Prostate gland (tissue), 2 donors: ENCODE measurements around the gene PPP4R4. TPM values are rescaled to one million over a fixed set of nuclear protein-coding genes. Genes with fewer than 3 reads are reported as not detected.

Experiments used
- DNase-seq: peaks from one replicate; pipeline ENCODE4 v3.0.0-alpha.2; 2019; ENCODE audit warnings: low spot score
- H3K27ac ChIP-seq, 2 donors: fragments of 200-600 bp; sonication (generic); 2 replicates each; pipeline ENCODE4 v1.5.1; 2017 to 2019
- H3K27me3 ChIP-seq: fragments of 200-600 bp; sonication (generic); replicated peaks from 2 replicates; pipeline ENCODE4 v1.5.1; 2019; ENCODE audit not compliant: insufficient read depth
- H3K36me3 ChIP-seq, 2 donors: fragments of 200-600 bp; sonication (generic); 1 replicate in 1 of 2; 2 replicates in 1 of 2; pipeline versions ENCODE4 v1.5.1 to v1.8.1; 2017 to 2019
- H3K4me1 ChIP-seq: fragments of 200-600 bp; sonication (generic); replicated peaks from 2 replicates; pipeline ENCODE4 v1.5.1; 2019
- H3K4me3 ChIP-seq, 2 donors: fragments of 200-600 bp; sonication (generic); 2 replicates each; pipeline ENCODE4 v1.5.1; 2017 to 2019
- H3K9me3 ChIP-seq: fragments of 200-600 bp; sonication (generic); 2 replicates; pipeline ENCODE4 v1.5.1; 2017
- CTCF ChIP-seq, 4 experiments: fragments of 200-600 bp in 2 of 4; fragments of 450-650 bp in 2 of 4; sonication (generic) in 2 of 4; IDR thresholded peaks; 1 replicate in 3 of 4; 2 replicates in 1 of 4; pipeline ENCODE4 v1.5.1; 2016 to 2019; ENCODE audit warnings: antibody characterized with exemption in 4 of 4, mild to moderate bottlenecking in 2 of 4, moderate library complexity in 2 of 4
- POLR2A ChIP-seq: fragments of 450-650 bp; IDR thresholded peaks from one replicate; pipeline ENCODE4 v1.6.1; 2016; ENCODE audit warnings: antibody characterized with exemption, mild to moderate bottlenecking
- POLR2AphosphoS5 ChIP-seq: sonication (generic); formaldehyde crosslinking; IDR thresholded peaks from one replicate; pipeline ENCODE4 v1.6.1; 2017; ENCODE audit warnings: antibody characterized with exemption
- WGBS: methylation state at CpG from one replicate; pipeline ENCODE4 v1.1.5; 2018; 5-methylcytosine and 5-hydroxymethylcytosine counted together
- intact Hi-C: fragments of 100-400 bp; cut with DNase I; formaldehyde crosslinking; loops from one replicate; pipeline ENCODE4 v1.14.2; 2022
- total RNA-seq, 2 donors: library from RNA; depleted of rRNA; stranded (reverse); fragments of >200 nt; gene quantifications; one replicate each; pipeline ENCODE4 v1.1.0, GENCODE V29; 2016

PPP4R4 gene
- total RNA-seq, 2 donors from 2014 or later: 0.32 to 9.5 TPM

- H3K36me3 ChIP-seq: no peaks in the 10 kb centered on the region
- H3K4me3 ChIP-seq: no peak overlapping the region
- TF ChIP-seq CTCF (IDR thresholded peaks at IDR 0.05) (no peak), POLR2A (no peak), POLR2AphosphoS5 (no peak)
- no peak overlapping the region for H3K27ac ChIP-seq
- no peaks in the 10 kb centered on the region for H3K27me3 ChIP-seq
- H3K9me3 ChIP-seq: no peaks in the 10 kb centered on the region
- no peaks in the 10 kb centered on the region for H3K4me1 ChIP-seq
- 84% methylated on average over 9 of the region's 9 CpGs for WGBS
- intact Hi-C loops: loop anchor here (10.0 kb wide), 1 partner anchor 203 kb away; no protein-coding TSS in a partner anchor
- no peak for DNase-seq
Measured at GRCh38 chr14:94138251-94138650, 35.9 kb upstream of the PPP4R4 start.

GRCh38 chr14:94139006-94139405 lies 35.1 kb upstream of the PPP4R4 start:
- H3K36me3 ChIP-seq: no peaks in the 10 kb centered on the region
- intact Hi-C loops: loop anchor here (10.0 kb wide), 1 partner anchor 204 kb away; no protein-coding TSS in a partner anchor
- WGBS: 67% methylated on average over 5 of the region's 5 CpGs

GRCh38 chr14:94139421-94139820 lies 34.7 kb upstream of the PPP4R4 start:
- TF ChIP-seq POLR2AphosphoS5 (no peak), CTCF (IDR thresholded peaks at IDR 0.05) (no peak), POLR2A (no peak)
- no peaks in the 10 kb centered on the region for H3K27me3 ChIP-seq
- WGBS: 73% methylated on average over 5 of the region's 5 CpGs
- no peaks in the 10 kb centered on the region for H3K4me1 ChIP-seq
- no peak overlapping the region for H3K4me3 ChIP-seq
- no peak overlapping the region for H3K27ac ChIP-seq
- no peaks in the 10 kb centered on the region for H3K9me3 ChIP-seq
- no peak for DNase-seq
- H3K36me3 ChIP-seq: no peaks in the 10 kb centered on the region
- intact Hi-C loops: loop anchor here (10.0 kb wide), 1 partner anchor 205 kb away; no protein-coding TSS in a partner anchor

More at GRCh38 chr14:94139006-94139405, 35.1 kb upstream of the PPP4R4 start:
- H3K27ac ChIP-seq: no peak overlapping the region
- no peak for TF ChIP-seq POLR2AphosphoS5
- no peak for TF ChIP-seq POLR2A
- no peak for TF ChIP-seq CTCF (IDR thresholded peaks at IDR 0.05)
- no peaks in the 10 kb centered on the region for H3K9me3 ChIP-seq
- no peak for DNase-seq
- H3K4me1 ChIP-seq: no peaks in the 10 kb centered on the region
- H3K27me3 ChIP-seq: no peaks in the 10 kb centered on the region
- H3K4me3 ChIP-seq: no peak overlapping the region

GRCh38 chr14:94142247-94142646 lies 31.9 kb upstream of the PPP4R4 start:
- Histone ChIP-seq H3K27ac (no peak overlapping the region), H3K36me3 (no peaks in the 10 kb centered on the region), H3K4me3 (no peak overlapping the region), H3K4me1 (no peaks in the 10 kb centered on the region), H3K27me3 (no peaks in the 10 kb centered on the region), H3K9me3 (no peaks in the 10 kb centered on the region)
- 86% methylated on average over 3 of the region's 3 CpGs for WGBS
- DNase-seq: no peak
- intact Hi-C loops: no loop called here
- no peak for TF ChIP-seq POLR2AphosphoS5
- no peak for TF ChIP-seq CTCF (IDR thresholded peaks at IDR 0.05)
- TF ChIP-seq POLR2A: no peak

- no peak for DNase-seq
- H3K4me1 ChIP-seq: no peaks in the 10 kb centered on the region
- no peaks in the 10 kb centered on the region for H3K36me3 ChIP-seq
- H3K4me3 ChIP-seq: no peak overlapping the region
- no peaks in the 10 kb centered on the region for H3K9me3 ChIP-seq
- H3K27me3 ChIP-seq: no peaks in the 10 kb centered on the region
- WGBS: 95% methylated on average over 1 of the region's 1 CpG
- no peak overlapping the region for H3K27ac ChIP-seq
- intact Hi-C loops: no loop called here
- TF ChIP-seq POLR2AphosphoS5 (no peak), POLR2A (no peak)
Measured at GRCh38 chr14:94142836-94143235, 31.3 kb upstream of the PPP4R4 start.
